GM12878 (cell line): ENCODE results near the gene SSH2. TPM values are rescaled to one million over a fixed set of nuclear protein-coding genes. Genes with fewer than 3 reads are reported as not detected.

Experiments used
- ATAC-seq: fragments of 200-7000 bp; cut with Tn5 transposase; 3 replicates; pipeline ENCODE4 v1.9.1; 2020; ENCODE audit warnings: mild to moderate bottlenecking, moderate library complexity
- BruUV-seq: library from RNA; stranded (reverse); fragments of 400-500 nt; replicated peaks from 2 replicates; lab custom pipeline; 2021; lab: Mats Ljungman, UMichigan
- CTCF ChIA-PET: fragments of 300-600 bp; sonication (Branson Sonifier 250); formaldehyde crosslinking; extraction: SDS; loops from one replicate; lab custom pipeline; 2021; ENCODE audit warnings: inconsistent platforms; lab: Yijun Ruan, JAX
- POLR2A ChIA-PET: fragments of 350-600 bp; formaldehyde crosslinking; extraction: SDS; loops from one replicate; lab custom pipeline; 2021; ENCODE audit warnings: inconsistent platforms; lab: Charles Lee
- RAD21 ChIA-PET: fragments of 300-600 bp; sonication (Branson Sonifier 250); formaldehyde crosslinking; loops from one replicate; lab custom pipeline; 2023; ENCODE audit warnings: antibody characterized with exemption; ENCODE audit not compliant: unreplicated experiment; lab: Charles Lee
- SMC1A ChIA-PET: fragments of 300-600 bp; sonication (Branson Sonifier 250); formaldehyde crosslinking; loops from one replicate; lab custom pipeline; 2023; ENCODE audit not compliant: unreplicated experiment, uncharacterized antibody; lab: Charles Lee
- DNase-seq: peaks from one replicate; pipeline ENCODE4 v3.0.0-alpha.2; 2011; ENCODE audit warnings: low read depth, low spot score
- FAIRE-seq: peaks from 3 replicates; lab custom pipeline; 2011; peaks lifted over from hg19 to GRCh38; lab: Jason Lieb, UNC
- H2AFZ ChIP-seq: 2 replicates; pipeline ENCODE4 v1.6.0; 2011; ENCODE audit warnings: low read depth, low read length, control low read depth; ENCODE audit not compliant: control insufficient read depth
- H3K27ac ChIP-seq: 2 replicates; pipeline ENCODE4 v1.5.1; 2011; ENCODE audit warnings: control low read depth; ENCODE audit not compliant: control insufficient read depth, insufficient read depth
- H3K27me3 ChIP-seq, 2 experiments: replicated peaks in 1 of 2; 2 replicates each; pipeline versions ENCODE4 v1.6.0 to v1.6.1; 2011; ENCODE audit warnings: low read length in 1 of 2; ENCODE audit not compliant: control insufficient read depth in 2 of 2, insufficient read depth in 2 of 2
- H3K36me3 ChIP-seq, 2 experiments: 2 replicates each; pipeline ENCODE4 v1.5.1; 2011; ENCODE audit warnings: low read length in 1 of 2; ENCODE audit not compliant: control insufficient read depth in 2 of 2, insufficient read depth in 2 of 2
- H3K4me1 ChIP-seq: 2 replicates; pipeline ENCODE4 v1.6.1; 2011; ENCODE audit warnings: mild to moderate bottlenecking, low read length, moderate library complexity, mixed read lengths; ENCODE audit not compliant: control insufficient read depth, insufficient read depth
- H3K4me2 ChIP-seq: 2 replicates; pipeline ENCODE4 v1.6.0; 2011; ENCODE audit warnings: control low read depth; ENCODE audit not compliant: control insufficient read depth, insufficient read depth
- H3K4me3 ChIP-seq: fragments of 200-600 bp; sonication (generic); 2 replicates; pipeline ENCODE4 v1.5.1; 2016
- H3K79me2 ChIP-seq: 2 replicates; pipeline ENCODE4 v1.6.0; 2011; ENCODE audit warnings: low read length; ENCODE audit not compliant: control insufficient read depth, insufficient read depth
- H3K9ac ChIP-seq: 2 replicates; pipeline ENCODE4 v1.8.0; 2011; ENCODE audit warnings: low read length, control low read depth, mixed read lengths; ENCODE audit not compliant: control insufficient read depth, insufficient read depth
- H3K9me3 ChIP-seq: replicated peaks from 3 replicates; pipeline ENCODE4 v1.5.1; 2011; ENCODE audit warnings: mild to moderate bottlenecking, low read length; ENCODE audit not compliant: control insufficient read depth, insufficient read depth
- H4K20me1 ChIP-seq: 2 replicates; pipeline ENCODE4 v1.6.0; 2011; ENCODE audit not compliant: control insufficient read depth, insufficient read depth
- BCL11A ChIP-seq: IDR thresholded peaks from 2 replicates; pipeline ENCODE4 v1.6.1; 2011; ENCODE audit warnings: low read depth, low read length
- BHLHE40 ChIP-seq, 2 experiments: fragments of 450-650 bp in 1 of 2; IDR thresholded peaks; 2 replicates each; pipeline ENCODE4 v1.6.1; 2011 to 2017; ENCODE audit warnings: low read depth in 2 of 2, borderline replicate concordance in 1 of 2, improper control_type of control experiment in 1 of 2, low read length in 1 of 2, mild to moderate bottlenecking in 1 of 2
- BRCA1 ChIP-seq: IDR thresholded peaks from 2 replicates; pipeline ENCODE4 v1.6.1; 2011; ENCODE audit warnings: low read depth, low read length, improper control_type of control experiment
- CBFB ChIP-seq: IDR thresholded peaks from 2 replicates; pipeline ENCODE4 v1.6.1; 2016; ENCODE audit warnings: antibody characterized with exemption, low read depth
- KDM1A ChIP-seq: fragments of 200-600 bp; sonication (generic); IDR thresholded peaks from 2 replicates; pipeline ENCODE4 v1.6.1; 2016; ENCODE audit warnings: borderline replicate concordance
- NR2F1 ChIP-seq: fragments of 450-650 bp; conservative IDR thresholded peaks from 2 replicates; pipeline ENCODE4 v1.6.1; 2017; ENCODE audit warnings: mild to moderate bottlenecking
- RB1 ChIP-seq: fragments of 450-650 bp; formaldehyde crosslinking; IDR thresholded peaks from 2 replicates; pipeline ENCODE4 v1.6.1; 2017; ENCODE audit warnings: mild to moderate bottlenecking, borderline replicate concordance
- SKIL ChIP-seq: fragments of 450-650 bp; IDR thresholded peaks from 2 replicates; pipeline ENCODE4 v1.6.1; 2017; ENCODE audit warnings: mild to moderate bottlenecking, low read depth, inconsistent platforms; ENCODE audit not compliant: poor library complexity, severe bottlenecking
- ZZZ3 ChIP-seq: IDR thresholded peaks from 2 replicates; pipeline ENCODE4 v1.6.1; 2011; ENCODE audit warnings: low read depth; ENCODE audit not compliant: control insufficient read depth, insufficient read length
- WGBS: methylation state at CpG from one replicate; pipeline ENCODE4 v1.1.6; 2016; ENCODE audit warnings: low lambda C conversion rate; ENCODE audit not compliant: insufficient replicate concordance, insufficient coverage; ENCODE audit errors: missing lambda C conversion rate; 5-methylcytosine and 5-hydroxymethylcytosine counted together
- in situ Hi-C: fragments of 300-500 bp; cut with MboI; formaldehyde crosslinking; loops from 9 replicates; pipeline ENCODE4 v1.14.3; 2018; ENCODE audit warnings: mixed read lengths
- intact Hi-C: fragments of 100-400 bp; cut with micrococcal nuclease; formaldehyde crosslinking; loops from one replicate; pipeline ENCODE4 v1.14.2; 2022; ENCODE audit not compliant: unreplicated experiment
- polyA plus RNA-seq, 11 experiments: library from polyadenylated mRNA; depleted of rRNA in 4 of 11; unstranded in 6 of 11; stranded (reverse) in 5 of 11; fragments of >200 nt; fragmentation: Nextera tagmentation in 4 of 11; fragmentation: Illumina TruSeq in 1 of 11; extraction: Ambion mirVana in 4 of 11; extraction: Trizol in 1 of 11; gene quantifications; 1 replicate in 1 of 11; 2 replicates in 10 of 11; pipeline versions ENCODE4 v1.2.1 to v1.2.3, GENCODE V29; 2011 to 2016; ENCODE audit warnings: inconsistent platforms in 2 of 11, missing spikeins in 2 of 11, low read depth in 1 of 11
- total RNA-seq, 4 experiments: library from RNA; depleted of rRNA in 3 of 4; stranded (reverse); fragments of >200 nt in 3 of 4; fragmentation: Illumina TruSeq in 1 of 4; extraction: Trizol in 1 of 4; gene quantifications; 2 replicates each; pipeline versions ENCODE4 v1.2.1 to v1.2.3, GENCODE V29; 2013 to 2021

SSH2 gene
- total and polyA plus RNA-seq, 10 of the 15 experiments (the other 5 are each of a cell fraction or from before 2014, with no cell fraction given): 9.3 to 65.9 (median 34.0) TPM

- no peak overlapping the region for H3K9ac ChIP-seq
- FAIRE-seq (no peak), DNase-seq (no peak), ATAC-seq (no peak)
- no peak overlapping the region for H3K4me3 ChIP-seq
- intact Hi-C loops (no loop called here), in situ Hi-C loops (no loop called here)
- ChIA-PET CTCF (interaction anchor here (1.4 kb wide), 2 partner anchors 28 to 50 kb away, joined by 3 to 4 read pairs; partner anchors contain the start of gene SSH2), SMC1A (no interaction called here), POLR2A (no interaction called here)
- no peaks in the 10 kb centered on the region for H3K4me1 ChIP-seq
- no peaks in the 10 kb centered on the region for H4K20me1 ChIP-seq
- H3K36me3 ChIP-seq: no peaks in the 10 kb centered on the region
- 94% methylated on average over 3 of the region's 3 CpGs for WGBS
- no peaks in the 10 kb centered on the region for H3K27me3 ChIP-seq
- H3K4me2 ChIP-seq: no peak overlapping the region
- H3K79me2 ChIP-seq: no peaks in the 10 kb centered on the region; the same call in 1 of the 2 replicates
- no peak overlapping the region for H3K27ac ChIP-seq
- no peak overlapping the region for H2AFZ ChIP-seq
- TF ChIP-seq NR2F1 (no peak), RB1 (no peak), CBFB (no peak), KDM1A (no peak), BCL11A (no peak)
- TF ChIP-seq, all 136 proteins: peak for 0
- H3K9me3 ChIP-seq: no peaks in the 10 kb centered on the region
- RAD21 ChIA-PET: interaction anchor here (1.2 kb wide), 1 partner anchor 10 kb away, joined by 4 read pairs; no protein-coding TSS in a partner anchor
- BruUV-seq: no TSS peak
Observed at GRCh38 chr17:29881256-29881655, 48.8 kb downstream of the SSH2 start.

- ChIA-PET POLR2A (no interaction called here), RAD21 (interaction anchor here (1.2 kb wide), 1 partner anchor 11 kb away, joined by 4 read pairs; no protein-coding TSS in a partner anchor), CTCF (interaction anchor here (0.8 to 2.5 kb wide), 3 partner anchors 13 to 241 kb away, joined by 3 to 12 read pairs (median 4); partner anchors contain the start of gene SSH2), SMC1A (no interaction called here)
- WGBS: 89% methylated on average over 6 of the region's 6 CpGs
- no peak for FAIRE-seq
- ATAC-seq: no peak
- no peaks in the 10 kb centered on the region for H3K27me3 ChIP-seq
- BruUV-seq: no TSS peak
- intact Hi-C loops: no loop called here
- H3K4me1 ChIP-seq: no peaks in the 10 kb centered on the region
- no peaks in the 10 kb centered on the region for H3K9me3 ChIP-seq
- H3K79me2 ChIP-seq: no peaks in the 10 kb centered on the region
- H3K27ac ChIP-seq: no peak overlapping the region
- DNase-seq: no peak
- no peak overlapping the region for H3K4me3 ChIP-seq
- H3K9ac ChIP-seq: no peak overlapping the region
- TF ChIP-seq BRCA1 (no peak), SKIL (no peak), BHLHE40 (IDR thresholded peaks at IDR 0.05; ENCODE audit: borderline replicate concordance in 1 of 2, low read depth in 2 of 2, low read length in 1 of 2) (no peak), ZZZ3 (no peak)
- H4K20me1 ChIP-seq: no peaks in the 10 kb centered on the region
- H3K4me2 ChIP-seq: no peak overlapping the region
- in situ Hi-C loops: no loop called here
- H2AFZ ChIP-seq: no peak overlapping the region
- H3K36me3 ChIP-seq: no peaks in the 10 kb centered on the region
Observed at GRCh38 chr17:29880031-29880430, 50.0 kb downstream of the SSH2 start.
